T-cell (primary cell): ENCODE data around the gene GRK3. TPM values are rescaled to one million over a fixed set of nuclear protein-coding genes. Genes with fewer than 3 reads are reported as not detected.

Experiments used
- ATAC-seq, 4 experiments: fragments of 200-7000 bp in 3 of 4; fragments of 150-1000 bp in 1 of 4; cut with Tn5 transposase; replicated peaks in 1 of 4; 1 replicate in 3 of 4; 2 replicates in 1 of 4; pipeline ENCODE4 v1.10.0; 2021; ENCODE audit warnings: moderate library complexity in 3 of 4, mild to moderate bottlenecking in 2 of 4, moderate number of reproducible peaks in 1 of 4
- CTCF ChIA-PET, 2 donors: fragments of 300-600 bp; sonication (Branson Sonifier 250); formaldehyde crosslinking; loops; one replicate each; lab custom pipeline; 2022; ENCODE audit warnings: antibody characterized with exemption in 2 of 2; lab: Charles Lee
- POLR2A ChIA-PET, 2 donors: fragments of 300-600 bp; sonication (Branson Sonifier 250); formaldehyde crosslinking; loops; one replicate each; lab custom pipeline; 2022; ENCODE audit warnings: antibody characterized with exemption in 2 of 2; lab: Charles Lee
- DNase-seq, 35 experiments: peaks; one replicate each; pipeline versions ENCODE4 v3.0.0 to v3.0.0-alpha.2; 2013 to 2023
- H3K27ac ChIP-seq: one replicate; pipeline ENCODE4 v1.5.1; 2013; ENCODE audit warnings: low read length
- H3K27me3 ChIP-seq, 2 experiments: replicated peaks in 1 of 2; 1 replicate in 1 of 2; 2 replicates in 1 of 2; pipeline versions ENCODE4 v1.6.1 to v1.7.0; 2013; ENCODE audit warnings: low read length in 1 of 2, mixed read lengths in 1 of 2; ENCODE audit not compliant: control insufficient read depth in 2 of 2, insufficient read depth in 2 of 2; ENCODE audit errors: extremely low read depth in 1 of 2
- H3K36me3 ChIP-seq, 2 donors: 1 replicate in 1 of 2; 2 replicates in 1 of 2; pipeline versions ENCODE4 v1.6.1 to v1.7.0; 2013; ENCODE audit warnings: low read length in 1 of 2; ENCODE audit not compliant: control insufficient read depth in 2 of 2, insufficient read depth in 1 of 2; ENCODE audit errors: extremely low read depth in 1 of 2
- H3K4me1 ChIP-seq, 2 experiments: 1 replicate in 1 of 2; 2 replicates in 1 of 2; pipeline versions ENCODE4 v1.6.1 to v1.7.0; 2013; ENCODE audit warnings: low read length in 2 of 2, mixed read lengths in 1 of 2; ENCODE audit not compliant: insufficient read depth in 2 of 2, control insufficient read depth in 1 of 2; ENCODE audit errors: extremely low read depth in 1 of 2
- H3K4me3 ChIP-seq, 2 donors: 1 replicate in 1 of 2; 2 replicates in 1 of 2; pipeline versions ENCODE4 v1.5.1 to v1.7.0; 2013; ENCODE audit warnings: mild to moderate bottlenecking in 2 of 2, low read length in 1 of 2, moderate library complexity in 1 of 2; ENCODE audit not compliant: control insufficient read depth in 1 of 2; ENCODE audit errors: extremely low read depth in 1 of 2
- H3K9me3 ChIP-seq: 2 replicates; pipeline ENCODE4 v1.7.0; 2013
- H3K27ac Mint-ChIP-seq, 2 donors: one replicate each; pipeline ENCODE4 v1.8.0; 2020 to 2021; ENCODE audit warnings: mild to moderate bottlenecking in 2 of 2, mixed read lengths in 2 of 2
- H3K27me3 Mint-ChIP-seq, 2 donors: one replicate each; pipeline ENCODE4 v1.8.0; 2021 to 2022; ENCODE audit warnings: mixed read lengths in 2 of 2
- H3K36me3 Mint-ChIP-seq: one replicate; pipeline ENCODE4 v1.8.0; 2021; ENCODE audit warnings: mixed read lengths
- H3K4me1 Mint-ChIP-seq, 3 donors: one replicate each; pipeline ENCODE4 v1.8.0; 2020 to 2022; ENCODE audit warnings: mixed read lengths in 3 of 3, mild to moderate bottlenecking in 1 of 3
- H3K4me3 Mint-ChIP-seq, 3 donors: one replicate each; pipeline ENCODE4 v1.8.0; 2020 to 2022; ENCODE audit warnings: mild to moderate bottlenecking in 3 of 3, mixed read lengths in 3 of 3, moderate library complexity in 3 of 3
- H3K9me3 Mint-ChIP-seq, 3 donors: one replicate each; pipeline ENCODE4 v1.8.0; 2020 to 2022; ENCODE audit warnings: mixed read lengths in 3 of 3
- WGBS: methylation state at CpG from one replicate; pipeline ENCODE4 v1.1.5; 2013; ENCODE audit warnings: missing lambda C conversion rate; ENCODE audit not compliant: insufficient coverage; 5-methylcytosine and 5-hydroxymethylcytosine counted together
- total RNA-seq, 35 experiments: library from RNA in 6 of 35; stranded (reverse) in 6 of 35; fragments of 120-200 nt in 1 of 35; gene quantifications; one replicate each; pipeline versions ENCODE4 v1.2.1 to v1.2.4 and lab custom pipeline; 2013 to 2026

The GRK3 gene
- total RNA-seq, 5 donors from 2014 or later (not counting 1 experiment from before 2014, with no cell fraction given) = 1.4 to 7.0 (median 3.6) TPM

DNA sequence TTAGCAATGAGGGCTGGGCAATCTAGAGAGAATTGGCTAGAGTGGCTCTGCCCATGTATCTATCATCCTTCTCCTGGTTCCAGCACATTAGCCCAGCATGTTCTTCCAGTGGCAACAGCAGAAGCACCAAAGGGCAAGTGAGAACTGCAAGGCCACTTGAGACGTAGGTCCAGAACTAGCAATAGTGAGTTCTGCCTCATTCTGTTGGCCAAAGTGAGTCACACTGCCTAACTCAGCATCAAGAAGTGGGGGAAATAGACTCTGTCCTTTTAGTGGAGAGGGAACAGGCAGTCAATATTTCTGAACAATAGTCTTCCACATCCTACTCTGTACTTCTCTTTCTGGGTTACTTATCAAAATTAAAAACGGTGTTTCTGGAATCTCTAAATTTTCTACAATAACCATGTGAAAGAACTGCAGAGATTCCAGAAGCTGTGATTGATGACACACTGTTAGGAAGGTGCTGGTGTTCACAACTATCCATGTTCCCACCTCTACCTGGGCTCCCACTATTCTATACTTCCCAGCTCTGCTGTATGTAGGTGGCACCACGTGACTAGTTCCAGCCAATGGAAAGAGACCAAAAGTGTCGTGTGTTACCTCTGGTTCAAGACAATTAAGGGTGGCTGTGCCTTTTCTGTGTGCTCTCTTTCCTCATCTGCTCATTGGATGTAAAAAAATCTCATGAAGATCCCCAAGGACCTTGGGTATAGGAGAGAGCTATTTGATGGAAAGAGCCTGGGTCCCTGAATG is 23.4 kb upstream of the GRK3 start:
- WGBS = 100% methylated on average over 2 of the region's 4 CpGs
- Histone ChIP-seq H3K4me1 (no peaks in the 10 kb centered on the region), H3K4me3 (no peak overlapping the region), H3K36me3 (no peaks in the 10 kb centered on the region), H3K27ac (no peak overlapping the region), H3K27me3 (peaks cover 0 to 5% of the 10 kb centered on the region in 2 experiments), H3K9me3 (no peaks in the 10 kb centered on the region)
- no peaks in the 10 kb centered on the region for H3K4me1 Mint-ChIP-seq
- ChIA-PET POLR2A (no interaction called here), CTCF (interaction anchor here in 1 of 2 donors (0.6 kb wide), 1 partner anchor 981 kb away, joined by 5 read pairs; no protein-coding TSS in a partner anchor)
- no peaks in the 10 kb centered on the region for H3K27me3 Mint-ChIP-seq
- H3K27ac Mint-ChIP-seq = no peak overlapping the region
- H3K36me3 Mint-ChIP-seq = no peaks in the 10 kb centered on the region
- ATAC-seq = no peak
- DNase-seq = no peak
- H3K9me3 Mint-ChIP-seq = peaks cover 0 to 3% (median 0%) of the 10 kb centered on the region in 3 donors
- H3K4me3 Mint-ChIP-seq = no peak overlapping the region

DNA sequence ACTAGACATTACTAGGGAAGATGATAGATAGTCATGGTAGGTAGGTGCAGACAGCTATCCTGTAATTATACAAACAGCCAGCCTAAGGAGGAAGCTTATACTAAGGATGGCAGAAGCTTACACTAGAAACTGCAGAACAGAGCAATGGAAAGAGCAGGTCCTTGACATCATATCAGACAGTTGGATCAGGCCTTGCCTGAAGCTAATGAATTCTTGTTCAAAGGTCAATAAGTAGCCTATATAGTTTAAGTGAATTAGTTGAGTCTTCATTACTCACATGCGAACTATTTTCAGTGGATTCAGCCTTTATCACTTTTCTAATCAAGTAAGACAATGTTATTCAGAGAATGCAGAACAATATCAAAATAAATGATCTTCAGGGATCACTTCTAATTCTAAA is 22.3 kb upstream of the GRK3 start:
- WGBS = no CpG with 5 or more reads among the region's 1 CpG

DNA sequence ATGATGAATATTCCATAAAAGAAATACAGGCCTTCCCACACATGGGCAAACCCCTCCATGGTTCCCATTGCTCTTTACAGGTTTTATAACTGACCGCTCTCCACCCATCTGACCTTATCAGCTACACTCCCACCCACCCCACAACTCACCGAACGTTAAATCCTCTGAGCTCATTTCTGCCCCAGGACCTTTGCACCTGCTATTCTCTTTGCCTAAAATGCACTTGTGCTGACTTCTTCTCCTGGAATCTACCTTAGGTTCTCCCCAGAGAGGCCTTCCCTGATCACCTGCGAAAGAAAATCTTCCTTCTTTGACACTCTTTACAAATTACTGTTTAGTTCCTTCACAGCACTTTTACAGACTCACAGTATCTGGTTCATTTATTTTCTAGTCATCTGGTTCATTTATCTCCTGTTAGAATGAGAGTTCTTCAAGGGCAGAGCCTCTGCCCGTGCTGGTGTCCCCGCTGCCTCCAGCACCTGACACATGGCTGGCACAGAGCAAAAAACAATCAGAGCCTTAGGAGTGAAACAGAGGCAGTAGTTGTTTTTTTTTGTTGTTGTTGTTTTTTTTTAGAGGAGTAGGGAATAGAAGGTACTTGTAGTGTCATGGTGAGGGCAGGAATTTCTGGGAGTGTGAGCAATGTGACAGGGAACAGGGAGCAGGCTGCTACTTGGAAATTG is 21.6 kb upstream of the GRK3 start:
- Mint-ChIP-seq H3K36me3 (no peaks in the 10 kb centered on the region), H3K9me3 (peaks cover 0 to 3% (median 0%) of the 10 kb centered on the region in 3 donors), H3K4me3 (no peak overlapping the region), H3K4me1 (no peaks in the 10 kb centered on the region), H3K27me3 (no peaks in the 10 kb centered on the region), H3K27ac (no peak overlapping the region)
- WGBS = 87% methylated on average over 5 of the region's 6 CpGs
- H3K27me3 ChIP-seq = peaks cover 0 to 5% of the 10 kb centered on the region in 2 experiments
- ChIA-PET CTCF (no interaction called here), POLR2A (no interaction called here)
- no peaks in the 10 kb centered on the region for H3K9me3 ChIP-seq
- H3K4me3 ChIP-seq = no peak overlapping the region
- H3K4me1 ChIP-seq = no peaks in the 10 kb centered on the region
- DNase-seq = no peak
- H3K27ac ChIP-seq = no peak overlapping the region
- no peak for ATAC-seq
- no peaks in the 10 kb centered on the region for H3K36me3 ChIP-seq

More for the DNA sequence above, 22.3 kb upstream of the GRK3 start:
- peaks cover 0 to 3% (median 0%) of the 10 kb centered on the region in 3 donors for H3K9me3 Mint-ChIP-seq
- no peaks in the 10 kb centered on the region for H3K27me3 Mint-ChIP-seq
- Histone ChIP-seq H3K4me3 (no peak overlapping the region), H3K27me3 (peaks cover 0 to 5% of the 10 kb centered on the region in 2 experiments), H3K4me1 (no peaks in the 10 kb centered on the region), H3K9me3 (no peaks in the 10 kb centered on the region), H3K27ac (no peak overlapping the region), H3K36me3 (no peaks in the 10 kb centered on the region)
- no peak overlapping the region for H3K4me3 Mint-ChIP-seq
- H3K27ac Mint-ChIP-seq = no peak overlapping the region
- DNase-seq (no peak), ATAC-seq (no peak)
- CTCF ChIA-PET = no interaction called here
- H3K4me1 Mint-ChIP-seq = no peaks in the 10 kb centered on the region
- H3K36me3 Mint-ChIP-seq = no peaks in the 10 kb centered on the region
- POLR2A ChIA-PET = no interaction called here

DNA sequence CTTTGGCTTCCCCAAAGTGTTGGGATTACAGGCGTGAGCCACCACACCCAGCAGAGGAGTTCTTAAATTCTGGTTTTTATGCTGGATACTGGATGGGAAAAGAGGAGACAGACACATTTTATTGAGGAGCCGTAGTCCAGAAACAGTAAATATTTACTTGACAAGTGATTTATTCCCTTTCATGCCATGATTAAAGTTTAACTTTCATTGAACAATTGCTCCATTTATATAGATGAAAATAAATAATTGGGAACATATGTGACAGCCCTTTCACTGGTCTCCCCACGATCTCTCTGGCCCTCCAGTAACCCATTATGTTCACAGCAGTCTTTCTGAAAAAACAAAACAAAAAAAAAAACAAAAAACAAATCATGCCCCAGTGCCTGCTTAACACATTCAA is 19.3 kb upstream of the GRK3 start:
- no peaks in the 10 kb centered on the region for H3K27me3 Mint-ChIP-seq
- H3K4me3 ChIP-seq = no peak overlapping the region
- H3K9me3 Mint-ChIP-seq = peaks cover 0 to 3% (median 0%) of the 10 kb centered on the region in 3 donors
- H3K36me3 Mint-ChIP-seq = no peaks in the 10 kb centered on the region
- no peaks in the 10 kb centered on the region for H3K4me1 ChIP-seq
- H3K9me3 ChIP-seq = no peaks in the 10 kb centered on the region
- ChIA-PET CTCF (no interaction called here), POLR2A (no interaction called here)
- no peak overlapping the region for H3K4me3 Mint-ChIP-seq
- H3K36me3 ChIP-seq = no peaks in the 10 kb centered on the region
- H3K27ac ChIP-seq = no peak overlapping the region
- DNase-seq (no peak), ATAC-seq (no peak)
- no peak overlapping the region for H3K27ac Mint-ChIP-seq
- H3K4me1 Mint-ChIP-seq = no peaks in the 10 kb centered on the region
- peaks cover 0 to 3% of the 10 kb centered on the region in 2 experiments for H3K27me3 ChIP-seq
- no CpG with 5 or more reads among the region's 3 CpGs for WGBS

DNA sequence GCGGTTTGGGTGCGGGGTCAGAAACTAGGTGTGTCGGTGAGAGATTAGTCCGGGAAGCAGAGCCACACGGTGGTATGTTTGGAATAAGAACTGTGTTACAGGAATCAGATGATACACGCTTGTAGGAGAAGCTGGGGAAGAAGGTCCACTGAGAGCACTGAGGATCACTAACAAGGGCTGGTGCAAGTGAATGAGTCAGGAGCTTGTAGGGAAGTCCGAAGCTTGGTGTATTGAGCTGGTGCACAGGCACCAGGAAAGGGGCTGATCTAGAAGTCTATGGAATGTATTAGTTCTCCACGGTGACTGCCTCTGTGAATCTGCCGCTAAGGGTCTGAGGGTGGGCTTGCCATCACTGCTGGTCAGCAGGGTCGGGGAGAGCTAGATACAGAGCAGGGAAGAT is 18.8 kb upstream of the GRK3 start:
- H3K4me1 Mint-ChIP-seq = no peaks in the 10 kb centered on the region
- Histone ChIP-seq H3K27me3 (peaks cover 0 to 3% of the 10 kb centered on the region in 2 experiments), H3K4me1 (no peaks in the 10 kb centered on the region), H3K36me3 (no peaks in the 10 kb centered on the region), H3K4me3 (no peak overlapping the region), H3K9me3 (no peaks in the 10 kb centered on the region), H3K27ac (no peak overlapping the region)
- H3K36me3 Mint-ChIP-seq = no peaks in the 10 kb centered on the region
- no peak overlapping the region for H3K27ac Mint-ChIP-seq
- peaks cover 0 to 3% (median 0%) of the 10 kb centered on the region in 3 donors for H3K9me3 Mint-ChIP-seq
- POLR2A ChIA-PET = no interaction called here
- CTCF ChIA-PET = interaction anchor here in 1 of 2 donors (0.5 kb wide), 1 partner anchor 142 kb away, joined by 4 read pairs; no protein-coding TSS in a partner anchor
- H3K27me3 Mint-ChIP-seq = no peaks in the 10 kb centered on the region
- no peak for ATAC-seq
- no peak for DNase-seq
- H3K4me3 Mint-ChIP-seq = no peak overlapping the region
- WGBS = 94% methylated on average over 7 of the region's 10 CpGs

DNA sequence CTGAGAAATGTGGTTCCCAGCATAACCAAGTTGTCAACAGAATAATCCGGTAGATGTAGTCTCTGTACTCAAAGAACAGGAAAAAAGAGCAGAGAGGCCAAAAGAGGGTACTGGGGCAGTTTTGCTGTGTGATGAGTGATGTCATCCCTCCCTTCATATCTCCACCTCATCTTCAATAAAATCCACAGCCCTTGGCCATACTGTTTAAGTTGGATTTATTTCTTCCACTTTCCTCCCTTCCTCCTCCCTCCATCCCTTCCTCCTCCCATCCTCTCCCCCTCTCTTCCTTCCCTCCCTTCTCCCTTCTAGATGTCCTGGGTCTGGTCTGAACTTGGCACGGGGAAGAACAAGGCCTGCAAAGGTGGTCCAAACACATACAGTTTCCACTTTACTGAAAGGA is 18.2 kb upstream of the GRK3 start:
- DNase-seq = no peak
- ATAC-seq = no peak
- H3K27ac ChIP-seq = no peak overlapping the region
- POLR2A ChIA-PET = no interaction called here
- Mint-ChIP-seq H3K36me3 (no peaks in the 10 kb centered on the region), H3K4me1 (no peaks in the 10 kb centered on the region), H3K9me3 (peaks cover 0 to 3% (median 3%) of the 10 kb centered on the region in 3 donors), H3K27ac (no peak overlapping the region), H3K4me3 (no peak overlapping the region), H3K27me3 (no peaks in the 10 kb centered on the region)
- CTCF ChIA-PET = interaction anchor here in 1 of 2 donors (0.5 kb wide), 1 partner anchor 141 kb away, joined by 4 read pairs; no protein-coding TSS in a partner anchor
- H3K9me3 ChIP-seq = no peaks in the 10 kb centered on the region
- H3K4me3 ChIP-seq = no peak overlapping the region
- no peaks in the 10 kb centered on the region for H3K4me1 ChIP-seq
- WGBS = no CpG with 5 or more reads among the region's 2 CpGs
- no peaks in the 10 kb centered on the region for H3K36me3 ChIP-seq
- H3K27me3 ChIP-seq = peaks cover 0 to 3% of the 10 kb centered on the region in 2 experiments
